ENCODE results near the gene TIMP2. TPM values are rescaled to one million over a fixed set of nuclear protein-coding genes. Genes with fewer than 3 reads are reported as not detected.

Gene TIMP2
- total RNA-seq, 1 donor from 2014 or later = 33.2 TPM

DNA sequence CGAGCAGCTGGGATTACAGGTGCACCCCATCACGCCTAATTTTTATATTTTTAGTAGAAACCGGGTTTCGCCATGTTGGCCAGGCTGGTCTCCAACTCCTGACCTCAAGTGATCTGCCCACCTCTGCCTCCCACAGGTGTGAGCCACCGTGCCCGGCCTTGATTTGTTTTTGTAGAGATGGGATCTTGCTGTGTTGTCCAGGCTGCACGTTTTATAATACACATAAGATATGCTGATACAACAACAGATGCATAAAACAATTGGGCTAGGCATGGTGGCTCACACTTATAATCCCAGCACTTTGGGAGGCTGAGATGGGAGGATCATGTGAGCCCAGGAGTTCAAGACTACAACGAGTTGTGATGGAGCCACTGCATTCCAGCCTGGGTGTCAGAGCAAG, 90.6 kb downstream of the TIMP2 start:
- DNase-seq = no peak

DNA sequence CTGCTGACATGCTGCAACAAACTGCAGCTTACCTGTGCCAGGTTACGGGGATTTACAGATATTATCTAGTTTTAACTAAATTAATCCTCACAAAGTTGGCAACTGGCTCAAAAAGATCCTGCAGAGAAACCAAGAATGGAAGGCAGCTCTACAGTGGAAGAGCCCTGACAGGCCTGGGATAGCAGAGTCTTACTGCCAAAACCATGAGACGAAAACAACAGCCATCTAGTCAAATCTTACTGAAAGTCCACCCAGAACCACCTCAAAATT, 92.7 kb downstream of the TIMP2 start:
- DNase-seq = no peak

DNA sequence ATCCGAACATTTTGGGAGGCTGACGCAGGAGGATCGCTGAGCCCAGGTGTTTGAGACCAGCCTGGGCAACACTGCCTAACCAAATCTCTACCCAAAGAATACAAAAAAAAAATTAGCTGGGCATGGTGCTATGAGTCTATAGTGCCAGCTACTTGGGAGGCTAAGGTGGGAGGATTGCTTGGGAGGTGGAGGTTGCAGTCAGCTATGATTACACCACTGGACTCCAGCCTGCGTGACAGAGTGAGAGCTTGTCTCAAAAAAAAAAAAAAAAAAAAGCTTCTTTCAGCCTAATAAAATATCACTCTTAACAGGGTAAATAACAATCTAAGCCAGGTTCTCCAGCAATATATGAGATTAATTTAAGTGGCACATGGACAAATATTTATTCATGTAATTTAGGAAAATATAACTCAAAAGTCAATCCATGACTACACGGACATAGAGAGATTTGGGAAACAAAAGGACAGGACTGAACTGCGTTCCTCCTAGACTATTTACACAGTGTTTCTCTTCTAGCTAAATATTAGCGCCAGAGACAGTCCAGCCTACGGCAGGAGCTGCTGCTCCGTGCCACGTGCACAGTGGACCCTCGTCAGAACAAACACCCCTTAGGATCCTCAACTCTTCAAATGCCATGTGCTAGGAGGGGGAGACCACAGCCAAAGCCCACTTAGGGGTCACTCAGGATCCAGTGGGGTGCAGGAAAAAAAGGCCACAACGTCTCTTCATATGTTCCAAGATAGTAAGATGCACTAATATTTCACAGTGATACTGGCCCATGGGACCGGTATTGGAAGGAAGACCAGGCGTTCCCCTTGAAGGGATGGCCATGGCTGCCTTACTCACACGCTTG, 93.3 kb downstream of the TIMP2 start:
- DNase-seq = no peak

DNA sequence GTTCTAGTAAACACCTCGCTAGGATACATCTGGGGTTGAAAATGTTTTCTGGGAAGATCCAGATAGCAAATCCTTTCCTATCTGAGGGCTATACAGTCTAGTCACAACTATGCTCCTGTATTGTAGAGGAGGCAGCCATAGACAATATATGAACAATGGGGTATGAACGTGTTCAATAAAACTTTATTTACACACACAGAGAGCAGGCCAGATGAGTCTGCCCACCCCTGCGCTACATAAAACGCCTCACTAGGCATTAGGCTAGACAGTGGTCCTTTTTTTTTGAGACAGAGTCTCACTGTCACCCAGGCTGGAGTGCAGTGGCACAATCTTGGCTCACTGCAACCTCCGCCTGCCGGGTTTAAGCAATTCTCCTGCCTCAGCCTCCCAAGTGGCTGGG, 95.7 kb downstream of the TIMP2 start:
- no peak for DNase-seq

DNA sequence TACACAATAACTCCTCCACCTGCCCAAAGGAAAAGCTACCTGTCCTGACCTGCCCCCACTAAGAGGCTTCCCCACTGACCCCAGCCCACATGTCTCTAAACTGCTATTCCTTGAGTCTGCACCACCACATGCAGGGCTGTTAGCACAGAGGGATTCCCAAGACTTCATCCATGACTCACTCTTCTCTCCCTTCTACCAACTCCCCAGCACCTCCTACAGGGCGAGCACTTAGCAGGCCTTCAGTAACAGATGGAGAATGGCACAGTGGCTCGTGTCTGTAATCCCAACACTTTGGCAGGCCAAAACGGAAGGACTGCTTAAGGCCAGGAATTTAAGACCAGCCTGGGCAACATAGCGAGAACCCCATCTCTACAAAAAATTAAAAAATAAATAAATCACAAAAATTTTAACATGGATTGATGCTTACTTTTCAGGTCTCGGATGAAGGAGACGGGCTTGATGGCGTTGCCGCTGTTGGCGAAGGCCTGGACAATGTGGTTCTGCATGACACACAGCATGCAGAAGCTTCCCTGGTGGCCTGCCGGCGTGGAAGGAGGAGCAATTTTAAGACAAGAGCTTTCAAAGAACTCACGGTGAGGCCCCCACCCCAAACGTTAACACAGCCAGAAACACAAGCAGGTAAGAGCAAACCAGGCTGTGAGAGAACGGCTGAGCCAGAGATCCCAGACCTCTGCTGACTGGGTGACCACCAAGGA, 96.6 kb downstream of the TIMP2 start:
- no peak for DNase-seq

DNA sequence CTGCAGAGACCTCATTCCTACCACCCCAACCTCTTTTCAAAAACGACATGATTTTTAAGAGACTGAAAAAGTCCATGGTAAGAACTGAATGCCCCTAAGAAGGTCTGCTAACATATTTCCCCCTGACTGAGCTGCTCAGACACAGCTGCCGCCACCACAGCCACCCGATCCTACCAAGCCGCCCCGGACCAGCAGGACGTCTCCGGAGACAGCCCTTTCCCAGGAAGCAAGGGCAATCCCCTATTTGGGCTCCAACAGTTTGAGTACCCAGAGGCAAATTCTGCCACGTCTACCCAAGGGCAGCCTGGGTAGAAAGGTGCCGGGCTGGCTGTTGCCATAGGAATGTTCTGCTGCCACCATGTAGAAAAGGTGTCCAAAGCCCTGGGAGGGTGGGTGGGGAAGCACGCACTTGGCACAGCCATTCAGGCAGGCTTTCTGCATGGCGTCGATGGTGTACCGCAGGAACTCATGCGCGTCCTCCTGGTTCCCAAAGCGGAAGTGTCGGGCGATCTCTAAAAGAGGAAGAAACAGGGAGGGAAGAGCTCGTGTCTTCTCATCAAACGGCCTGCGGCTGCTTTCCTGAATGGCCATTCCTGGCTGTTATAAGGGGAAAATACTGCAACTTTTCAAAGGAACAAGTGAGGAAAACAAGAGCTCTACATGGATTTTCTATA, 98.2 kb downstream of the TIMP2 start:
- DNase-seq = no peak

DNA sequence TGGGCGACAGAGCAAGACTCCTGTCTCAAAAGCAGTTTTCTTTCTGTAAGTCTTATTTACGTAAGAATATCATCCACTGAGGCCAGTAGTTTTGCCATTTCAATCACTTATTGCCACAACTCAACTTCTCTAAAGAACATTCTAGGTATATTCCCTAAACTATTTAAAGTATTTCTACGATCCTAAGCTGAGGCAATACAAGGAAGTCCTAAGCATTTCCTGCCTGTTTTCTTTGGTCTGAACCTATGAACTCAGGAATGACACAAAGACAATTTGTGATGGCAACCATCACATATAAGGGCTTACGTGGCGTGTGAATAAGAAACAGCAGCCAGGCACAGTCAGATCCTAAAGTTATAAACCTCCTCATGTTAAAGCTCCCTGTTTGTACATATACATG, 98.8 kb downstream of the TIMP2 start:
- no peak for DNase-seq

DNA sequence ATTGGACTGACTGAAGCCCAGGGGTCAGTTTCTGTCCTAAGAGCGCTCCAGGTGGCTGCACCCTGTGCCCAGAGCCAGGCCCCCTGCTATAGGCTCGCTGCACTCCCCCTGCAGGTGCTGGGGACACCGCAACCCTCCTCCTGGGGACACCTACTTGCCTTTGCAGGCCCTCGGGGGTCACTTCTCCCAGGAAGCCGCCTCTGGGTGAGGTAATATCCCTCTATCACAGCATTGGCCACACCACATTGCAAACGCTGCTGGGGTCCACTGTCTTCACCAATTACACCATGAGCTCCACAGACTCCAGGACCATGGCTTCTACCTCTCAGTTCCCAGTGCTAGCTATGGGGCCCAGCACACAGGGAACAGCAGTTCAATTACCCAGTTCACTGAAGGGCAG, 99.5 kb downstream of the TIMP2 start:
- DNase-seq = no peak

DNA sequence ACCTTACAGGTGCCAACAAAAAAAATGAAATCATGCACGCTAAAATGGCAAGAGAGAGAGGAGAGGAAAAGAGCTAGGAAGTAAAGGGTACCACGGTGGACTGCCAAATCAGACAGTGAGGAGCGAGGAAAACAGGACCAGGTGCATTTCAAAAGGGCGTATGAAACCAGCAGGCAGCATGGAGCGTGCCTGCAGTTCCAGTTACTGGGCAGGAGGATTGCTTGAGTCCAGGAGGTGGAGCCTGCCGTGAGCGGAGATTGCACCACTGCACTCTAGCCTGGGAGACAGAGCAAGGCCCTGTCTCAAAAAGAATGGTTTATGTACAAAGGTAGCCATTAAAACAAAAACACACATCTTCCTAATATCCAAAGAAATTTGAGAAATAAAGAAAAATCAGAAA, 100.9 kb downstream of the TIMP2 start:
- no peak for DNase-seq

DNA sequence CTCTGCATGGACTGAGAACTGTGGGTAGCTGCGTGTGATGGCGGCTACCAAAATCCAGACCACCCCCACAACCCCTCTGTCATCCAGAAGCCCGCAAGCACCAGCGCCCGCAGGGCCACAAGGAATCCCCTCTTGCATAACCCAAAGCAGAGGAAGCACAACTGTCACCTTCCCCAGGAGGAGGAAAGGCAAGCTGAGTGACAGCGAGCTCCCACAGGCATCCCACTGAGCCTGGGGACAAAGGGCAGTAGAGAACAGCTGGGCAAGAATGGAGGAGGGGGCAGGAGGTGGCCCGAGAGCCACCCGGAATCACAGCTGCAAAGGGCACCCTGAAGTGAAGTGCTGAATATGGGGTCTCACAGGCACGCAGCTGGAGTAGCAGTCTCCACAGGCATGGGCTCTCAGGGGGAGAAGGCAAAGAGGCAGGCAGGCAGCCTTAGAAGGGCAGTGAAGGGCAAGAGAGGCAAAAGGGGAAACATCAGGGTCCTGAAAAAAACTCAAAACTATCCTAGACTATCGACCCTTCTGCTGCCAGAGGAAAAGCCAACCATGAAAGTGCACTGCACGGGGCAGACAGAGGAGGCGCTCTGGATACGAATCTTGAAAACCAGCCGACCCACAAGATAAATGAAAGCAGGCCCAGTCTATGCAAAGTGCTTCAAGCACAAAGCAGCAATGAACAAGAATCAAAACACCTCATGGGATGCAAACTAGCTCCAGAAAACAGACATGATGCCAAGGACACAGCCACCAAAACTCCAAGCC, 101.7 kb downstream of the TIMP2 start:
- DNase-seq = no peak

DNA sequence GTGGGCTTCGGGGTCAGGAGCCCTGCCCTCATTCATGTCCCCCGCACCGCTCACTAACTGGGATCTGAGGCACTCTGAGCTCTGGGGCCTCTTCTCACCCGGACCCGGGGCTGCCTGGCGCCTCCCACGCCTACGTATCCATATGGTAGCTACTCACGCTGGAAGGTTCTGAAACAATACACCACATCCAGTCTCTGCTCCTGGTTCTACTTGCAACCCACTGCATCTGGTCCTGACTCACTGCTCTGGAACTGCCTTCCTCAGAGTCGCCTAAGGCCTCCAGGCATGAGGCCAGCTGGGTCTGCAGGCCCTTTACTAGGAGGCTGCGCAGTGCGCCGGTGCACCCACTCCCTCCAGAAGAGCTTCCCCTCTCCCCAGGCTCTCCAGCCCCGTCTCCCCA, 102.6 kb downstream of the TIMP2 start:
- peak; percentile 71 for DNase-seq

DNA sequence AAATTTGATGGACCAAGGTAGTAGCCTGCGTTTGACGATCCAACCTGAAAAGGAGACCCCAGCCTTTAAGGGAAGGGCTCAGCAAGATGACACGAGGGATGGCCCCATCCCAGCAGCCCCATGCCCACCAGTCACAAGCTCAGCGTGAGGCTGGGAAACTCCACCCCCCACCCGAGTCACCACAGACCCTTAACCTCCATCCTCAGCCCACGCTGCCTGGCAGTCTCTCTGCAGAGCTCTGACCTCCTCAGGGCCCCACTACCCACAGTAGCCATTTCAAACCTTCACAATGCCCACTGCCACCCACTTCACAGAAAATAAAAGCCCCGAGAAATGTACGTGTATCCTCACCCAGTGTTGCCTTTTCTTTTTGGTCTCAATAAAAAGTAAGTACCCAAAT, 103.2 kb downstream of the TIMP2 start:
- no peak for DNase-seq

DNA sequence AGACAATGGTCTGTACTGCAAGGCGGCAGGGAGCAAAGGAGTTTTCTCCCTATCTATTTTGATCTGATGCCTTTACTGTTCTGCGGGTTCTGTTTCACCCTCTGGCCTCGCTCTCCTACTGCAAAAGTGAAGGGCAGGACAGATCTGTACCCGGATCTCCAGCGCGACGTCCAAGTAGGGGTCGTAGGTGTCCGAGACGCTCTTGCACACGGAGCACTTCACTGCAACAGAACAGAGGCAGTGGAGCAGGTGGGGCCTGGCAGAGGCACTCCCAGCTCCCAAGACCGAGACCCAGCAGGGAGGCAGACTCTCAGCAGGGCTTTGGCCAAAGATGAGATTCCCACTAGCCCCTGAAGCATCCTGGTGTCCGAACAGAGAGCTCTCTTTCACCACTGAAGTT, 104.3 kb downstream of the TIMP2 start:
- no peak for DNase-seq

DNA sequence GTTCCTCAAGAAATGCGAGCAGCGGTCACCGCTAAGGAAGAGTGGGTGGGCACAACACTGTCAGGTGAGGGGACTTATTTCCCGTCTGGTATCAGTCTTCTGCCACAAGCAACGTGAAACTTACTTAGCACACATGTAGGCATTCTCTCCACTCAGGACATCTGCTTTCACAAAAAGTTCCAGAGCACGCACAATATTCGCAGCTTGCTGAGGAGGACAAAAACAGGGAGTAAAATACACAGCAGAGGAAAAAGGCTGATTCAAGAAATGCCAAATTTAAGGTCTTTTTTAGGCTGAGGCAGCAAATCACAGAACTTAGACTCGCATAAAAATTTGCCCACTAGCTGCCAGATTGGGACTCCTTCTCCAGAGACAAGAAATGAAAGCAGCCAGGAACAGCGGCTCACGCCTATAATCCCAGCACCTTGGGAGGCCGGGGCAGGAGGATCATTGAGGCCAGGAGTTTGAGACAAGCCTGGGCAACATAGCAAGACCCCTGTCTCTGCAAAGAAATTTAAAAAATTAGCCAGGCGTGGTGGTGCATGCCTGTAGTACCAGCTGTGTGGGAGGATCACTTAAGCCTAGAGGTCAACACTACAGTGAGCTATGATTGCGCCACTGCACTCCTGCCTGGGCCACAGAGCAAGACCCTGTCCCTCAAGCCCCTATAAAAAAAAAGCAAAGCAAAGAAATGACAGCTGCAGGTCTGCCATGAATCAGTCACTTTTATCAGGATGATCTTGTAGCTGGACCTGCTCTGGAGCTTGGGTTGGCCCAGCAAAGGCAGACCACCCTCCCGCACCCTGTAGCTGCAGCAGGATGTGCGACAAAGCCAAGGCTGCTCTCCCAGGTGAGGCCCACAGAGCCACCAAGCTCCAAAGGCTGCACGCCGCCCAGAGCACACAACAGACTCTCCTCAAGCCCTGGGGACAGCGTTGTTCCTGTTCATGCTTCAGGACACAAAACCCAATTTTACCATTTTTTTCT, 105.1 kb downstream of the TIMP2 start:
- no peak for DNase-seq

DNA sequence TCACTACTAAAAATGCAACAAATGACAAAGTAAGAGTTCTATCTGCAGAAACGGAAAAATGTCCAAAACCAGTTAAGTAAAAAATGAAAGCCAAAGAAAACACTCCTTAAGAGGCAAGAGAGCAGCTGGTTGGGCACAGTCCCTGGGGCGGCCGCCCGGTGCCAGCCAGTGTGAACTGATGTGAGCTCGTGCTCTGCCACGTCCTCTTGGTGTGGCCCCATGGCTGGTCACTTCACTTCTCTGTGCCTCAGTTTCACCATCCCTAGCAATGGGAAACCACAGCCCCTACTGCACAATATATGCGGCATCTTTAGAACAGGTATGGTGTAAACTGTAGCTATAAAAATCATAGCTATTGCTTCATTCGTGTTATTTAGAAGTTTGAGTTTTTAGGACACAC, 105.8 kb downstream of the TIMP2 start:
- no peak for DNase-seq

DNA sequence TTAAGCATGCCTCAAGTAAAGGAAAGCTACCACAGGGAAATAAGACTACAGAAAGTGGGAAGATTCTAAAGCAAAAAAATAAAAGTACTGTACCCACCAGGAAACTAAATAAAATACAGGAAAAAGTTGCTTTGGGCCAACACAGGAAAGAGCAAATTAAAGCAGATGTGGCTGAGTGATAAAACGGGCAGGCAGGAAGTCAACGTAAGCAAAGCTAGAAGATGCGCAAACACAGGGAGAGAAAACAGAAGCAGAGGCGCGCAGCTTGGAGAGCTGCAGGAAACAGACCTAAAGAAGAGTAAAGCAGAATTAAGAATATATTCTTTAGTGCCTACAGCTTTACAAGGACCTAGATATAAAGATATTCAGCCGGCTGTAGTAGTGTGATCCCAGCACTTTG, 106.3 kb downstream of the TIMP2 start:
- no peak for DNase-seq

DNA sequence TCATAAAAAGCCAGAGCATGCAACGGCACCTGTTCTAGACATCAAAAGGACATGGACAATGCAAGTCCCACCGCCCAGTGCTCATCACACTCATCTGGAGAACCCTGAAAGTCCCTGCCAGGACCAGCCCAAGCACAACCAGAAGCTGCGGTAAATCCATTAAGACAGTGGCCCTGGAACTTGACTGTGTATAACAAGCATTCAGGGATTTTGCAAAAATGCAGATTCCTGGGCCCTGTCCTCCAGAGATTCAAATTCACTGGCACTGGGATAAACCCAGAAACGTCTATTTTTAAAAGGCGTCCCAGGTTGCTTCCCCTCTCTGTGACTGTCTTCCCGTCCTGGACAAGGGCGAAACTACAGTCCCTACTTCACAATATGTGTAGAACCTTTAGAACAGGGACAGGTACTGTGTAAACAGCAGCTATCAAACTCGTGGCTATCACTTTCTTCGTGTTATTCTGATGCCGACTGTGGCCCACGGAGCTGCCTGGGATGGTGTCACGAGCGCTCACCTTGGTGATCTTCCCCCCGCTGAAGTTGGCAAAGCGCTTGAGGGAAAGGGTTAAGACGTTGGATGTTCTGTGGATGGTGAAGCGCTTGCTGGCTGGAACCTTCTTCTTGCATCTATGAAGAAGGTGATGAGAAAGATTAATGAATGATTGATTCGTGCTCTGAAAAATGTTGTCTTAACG, 106.9 kb downstream of the TIMP2 start:
- DNase-seq = no peak

DNA sequence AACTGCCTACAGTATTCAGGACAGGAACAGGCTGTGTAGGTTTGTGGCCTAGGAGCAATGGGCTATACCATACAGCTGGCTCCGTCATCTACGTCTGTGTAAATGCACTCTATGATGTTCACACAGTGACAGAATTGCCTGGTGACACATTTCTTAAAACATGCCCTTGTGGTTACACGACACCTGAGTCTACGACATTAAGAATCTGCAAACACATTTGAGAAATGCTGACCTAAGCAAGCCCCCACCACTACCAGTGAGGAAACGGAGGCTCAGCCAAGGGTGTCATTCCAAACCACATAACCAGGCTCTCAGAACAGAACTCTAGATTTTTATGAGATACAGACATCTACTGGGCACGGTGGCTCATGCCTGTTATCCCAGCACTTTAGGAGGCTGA, 108.1 kb downstream of the TIMP2 start:
- no peak for DNase-seq

DNA sequence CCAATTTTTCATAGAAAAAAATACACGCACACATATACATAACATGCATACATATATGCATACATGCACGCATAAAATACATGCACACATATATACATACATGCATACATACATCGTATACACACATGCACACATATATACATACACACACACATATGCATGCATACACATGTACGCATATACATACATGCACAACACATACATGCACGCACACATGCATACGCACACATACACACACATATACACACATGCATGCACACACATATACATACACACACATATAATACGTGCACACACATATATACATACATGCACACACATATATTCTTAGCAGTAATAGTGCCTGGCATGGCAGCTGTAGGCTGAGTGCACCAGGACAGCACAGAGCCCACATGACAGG, 109.5 kb downstream of the TIMP2 start:
- no peak for DNase-seq

DNA sequence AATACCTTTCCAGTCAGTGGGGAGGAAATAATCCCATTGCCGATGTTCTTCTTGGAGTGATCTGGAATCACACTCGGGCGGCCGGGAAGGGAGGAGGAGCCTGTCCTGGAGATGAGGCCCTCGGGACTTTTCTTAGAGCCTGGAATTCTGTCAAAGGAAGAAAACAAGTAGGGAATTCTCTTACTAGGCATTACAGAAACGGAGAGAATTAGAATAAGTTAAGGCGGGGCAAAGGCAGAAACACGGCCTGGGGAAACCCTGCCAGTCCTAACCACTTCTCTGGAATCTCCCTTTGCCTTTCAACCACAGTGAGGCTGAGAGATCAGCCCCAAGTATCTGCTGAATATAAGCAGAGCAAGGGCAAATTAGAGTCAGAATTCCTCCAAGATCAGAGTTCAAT, 112.3 kb downstream of the TIMP2 start:
- no peak for DNase-seq

DNA sequence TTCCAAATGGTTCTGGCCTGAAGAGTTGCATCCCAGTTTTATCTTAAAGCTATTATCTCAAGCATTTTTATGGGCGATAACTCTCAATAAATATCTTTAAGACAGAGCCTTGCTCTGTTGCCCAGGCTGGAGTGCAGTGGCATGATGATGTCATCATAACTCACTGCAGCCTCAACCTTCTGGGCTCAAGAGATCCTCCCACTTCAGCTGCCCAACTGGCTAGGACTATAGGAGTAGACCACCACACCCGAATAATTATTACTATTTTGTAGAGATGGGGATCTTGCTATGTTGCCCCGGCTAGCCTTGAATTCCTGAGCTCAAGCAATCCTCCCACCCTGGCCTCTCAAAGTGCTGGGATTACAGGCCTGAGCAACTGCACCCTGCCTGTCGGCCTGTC, 117.0 kb downstream of the TIMP2 start:
- DNase-seq = no peak

All from occipital lobe (tissue), 2 donors.